Mammary epithelial cell (primary cell): ENCODE results near the gene EML4.

Source experiments
- CTCF ChIP-seq, 2 donors: IDR thresholded peaks in 1 of 2; conservative IDR thresholded peaks in 1 of 2; 2 replicates each; pipeline ENCODE4 v1.5.1; 2011 to 2012; ENCODE audit warnings: inconsistent platforms in 2 of 2, low read length in 2 of 2, mild to moderate bottlenecking in 2 of 2, control low read depth in 1 of 2, low read depth in 1 of 2; ENCODE audit not compliant: insufficient read depth in 1 of 2; ENCODE audit errors: extremely low read depth in 1 of 2
- EZH2 ChIP-seq: IDR thresholded peaks from 2 replicates; pipeline ENCODE4 v1.6.1; 2012; ENCODE audit warnings: low read length, inconsistent platforms, borderline replicate concordance

DNA sequence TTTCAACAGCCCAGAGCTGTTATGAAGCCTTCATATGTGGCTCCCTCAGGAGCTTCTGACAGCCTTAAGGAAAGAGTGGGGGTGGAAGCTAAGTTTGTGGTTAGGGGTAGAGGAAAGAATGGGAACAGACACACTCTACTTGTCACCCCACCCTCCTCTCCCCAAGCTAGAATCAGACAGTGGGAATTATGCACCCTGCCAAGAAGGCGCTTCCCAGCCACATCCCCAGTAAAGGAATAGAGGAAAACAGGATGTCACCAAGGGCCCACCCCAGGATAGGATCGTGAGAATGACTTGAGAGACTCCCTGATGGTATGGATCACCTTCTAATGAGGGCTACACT, 32.4 kb upstream of the EML4 start:
- TF ChIP-seq CTCF (conservative IDR thresholded peaks at IDR 0.05 in 1 of 2, IDR thresholded peaks at IDR 0.05 in 1 of 2; ENCODE audit: extremely low read depth in 1 of 2, insufficient read depth in 1 of 2, low read depth in 1 of 2, low read length in 2 of 2) (no peak), EZH2 (no peak)
